AG20443 (cell line): Measurements from ENCODE around the gene ALAS1.
A peak's percentile ranks its signal among the peaks of the same experiment; 100 is the strongest.

Experiments used
- DNase-seq: peaks from one replicate; pipeline ENCODE4 v3.0.0; 2012; ENCODE audit warnings: low spot score, mixed read lengths

ALAS1 gene

DNA sequence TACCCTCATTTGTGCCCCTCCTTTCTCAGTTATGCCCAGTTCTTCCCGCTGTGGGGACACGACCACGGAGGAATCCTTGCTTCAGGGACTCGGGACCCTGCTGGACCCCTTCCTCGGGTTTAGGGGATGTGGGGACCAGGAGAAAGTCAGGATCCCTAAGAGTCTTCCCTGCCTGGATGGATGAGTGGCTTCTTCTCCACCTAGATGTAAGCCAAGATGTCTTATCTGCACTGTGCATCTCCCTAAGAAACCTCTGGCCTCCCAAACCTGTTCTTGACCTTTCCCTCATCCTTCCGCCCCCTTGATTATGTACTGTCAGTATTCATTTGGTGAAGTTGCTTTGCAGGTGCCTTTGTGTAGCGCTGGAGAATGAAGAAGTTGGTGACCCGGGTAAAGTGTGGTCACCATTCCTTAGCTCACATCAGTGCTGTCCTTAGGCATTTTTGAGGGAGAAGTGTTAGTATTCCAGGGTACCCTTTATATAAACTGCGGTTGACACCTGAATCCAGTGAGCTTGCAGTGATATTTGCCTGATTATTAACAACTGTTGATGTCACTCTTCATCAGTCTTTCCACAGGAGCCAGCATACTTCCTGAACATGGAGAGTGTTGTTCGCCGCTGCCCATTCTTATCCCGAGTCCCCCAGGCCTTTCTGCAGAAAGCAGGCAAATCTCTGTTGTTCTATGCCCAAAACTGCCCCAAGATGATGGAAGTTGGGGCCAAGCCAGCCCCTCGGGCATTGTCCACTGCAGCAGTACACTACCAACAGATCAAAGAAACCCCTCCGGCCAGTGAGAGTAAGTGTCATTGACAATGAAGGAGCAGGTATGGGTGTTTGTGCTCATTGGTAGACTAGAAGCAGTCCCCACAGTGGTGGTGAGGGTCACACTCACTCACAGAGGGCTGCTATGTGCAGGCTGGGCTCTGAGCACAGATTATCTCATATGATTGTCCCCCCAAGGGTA is 966 bp downstream of the ALAS1 start:
- no peak for DNase-seq

DNA sequence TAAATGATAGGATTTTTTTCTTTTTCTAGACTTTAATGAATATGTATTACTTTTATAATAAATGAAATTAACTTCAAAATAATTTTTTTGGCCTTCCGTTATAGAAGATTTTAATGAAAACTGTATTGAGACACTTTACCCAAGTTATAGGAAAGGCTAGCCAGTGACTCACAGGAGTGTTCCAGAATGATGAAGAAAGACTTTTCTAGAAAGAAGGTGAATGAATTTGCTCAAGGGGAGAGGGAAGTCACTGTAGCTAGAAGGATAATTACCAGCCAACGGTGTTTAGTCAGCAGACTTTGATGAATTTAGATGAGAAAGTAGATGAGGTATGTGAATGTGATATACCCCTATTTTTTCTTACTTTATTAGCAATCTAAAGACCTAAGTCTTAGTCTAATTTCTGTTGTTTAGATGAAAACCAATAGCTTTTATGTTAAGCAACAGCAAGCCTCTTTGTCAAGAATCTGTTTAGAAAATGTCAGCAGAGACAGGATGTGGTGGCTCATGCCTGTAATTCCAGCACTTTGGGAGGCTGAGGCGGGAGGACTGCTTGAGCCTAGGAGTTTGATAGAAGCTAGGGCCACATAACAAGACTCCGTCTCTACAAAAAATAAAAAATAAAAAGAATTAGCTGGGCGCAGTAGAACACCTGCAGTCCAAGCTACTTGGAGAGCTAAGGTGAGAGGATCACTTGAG is 3.2 kb downstream of the ALAS1 start:
- no peak for DNase-seq

DNA sequence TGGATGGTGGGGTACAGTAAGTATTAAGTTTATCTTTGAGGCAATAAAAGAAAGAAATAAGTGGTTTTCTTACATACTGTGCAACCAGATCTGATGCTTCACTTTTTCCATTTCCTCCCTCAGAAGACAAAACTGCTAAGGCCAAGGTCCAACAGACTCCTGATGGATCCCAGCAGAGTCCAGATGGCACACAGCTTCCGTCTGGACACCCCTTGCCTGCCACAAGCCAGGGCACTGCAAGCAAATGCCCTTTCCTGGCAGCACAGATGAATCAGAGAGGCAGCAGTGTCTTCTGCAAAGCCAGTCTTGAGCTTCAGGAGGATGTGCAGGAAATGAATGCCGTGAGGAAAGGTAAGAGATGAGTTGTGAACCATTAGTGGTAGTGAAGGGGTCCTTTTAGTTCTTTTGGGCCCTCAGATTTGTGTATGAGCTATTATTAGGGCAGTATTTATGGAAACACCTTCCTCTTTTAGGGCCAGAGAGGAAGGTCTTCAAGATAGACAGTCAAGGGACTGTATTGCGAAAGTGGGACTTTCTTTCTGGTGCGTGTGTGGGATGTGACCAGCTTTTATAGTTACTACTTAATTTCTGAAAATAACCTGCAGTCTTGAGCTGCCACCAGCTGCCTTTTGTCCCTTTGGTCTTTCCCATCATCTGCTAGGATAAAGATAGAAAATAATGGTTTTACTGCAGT is 4.6 kb downstream of the ALAS1 start:
- DNase-seq = no peak

DNA sequence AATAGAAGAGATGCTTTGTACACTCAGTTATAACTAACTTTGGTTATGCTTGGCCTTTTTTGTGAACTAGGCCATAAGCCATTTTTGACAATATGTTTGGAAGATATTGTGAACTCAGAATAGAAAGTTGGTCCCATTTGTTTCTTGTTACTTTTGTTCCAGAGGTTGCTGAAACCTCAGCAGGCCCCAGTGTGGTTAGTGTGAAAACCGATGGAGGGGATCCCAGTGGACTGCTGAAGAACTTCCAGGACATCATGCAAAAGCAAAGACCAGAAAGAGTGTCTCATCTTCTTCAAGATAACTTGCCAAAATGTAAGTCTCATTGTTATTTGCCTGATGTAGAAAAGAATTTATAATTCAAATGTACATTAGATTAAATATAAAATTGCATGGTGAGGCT is 5.7 kb downstream of the ALAS1 start:
- no peak for DNase-seq

DNA sequence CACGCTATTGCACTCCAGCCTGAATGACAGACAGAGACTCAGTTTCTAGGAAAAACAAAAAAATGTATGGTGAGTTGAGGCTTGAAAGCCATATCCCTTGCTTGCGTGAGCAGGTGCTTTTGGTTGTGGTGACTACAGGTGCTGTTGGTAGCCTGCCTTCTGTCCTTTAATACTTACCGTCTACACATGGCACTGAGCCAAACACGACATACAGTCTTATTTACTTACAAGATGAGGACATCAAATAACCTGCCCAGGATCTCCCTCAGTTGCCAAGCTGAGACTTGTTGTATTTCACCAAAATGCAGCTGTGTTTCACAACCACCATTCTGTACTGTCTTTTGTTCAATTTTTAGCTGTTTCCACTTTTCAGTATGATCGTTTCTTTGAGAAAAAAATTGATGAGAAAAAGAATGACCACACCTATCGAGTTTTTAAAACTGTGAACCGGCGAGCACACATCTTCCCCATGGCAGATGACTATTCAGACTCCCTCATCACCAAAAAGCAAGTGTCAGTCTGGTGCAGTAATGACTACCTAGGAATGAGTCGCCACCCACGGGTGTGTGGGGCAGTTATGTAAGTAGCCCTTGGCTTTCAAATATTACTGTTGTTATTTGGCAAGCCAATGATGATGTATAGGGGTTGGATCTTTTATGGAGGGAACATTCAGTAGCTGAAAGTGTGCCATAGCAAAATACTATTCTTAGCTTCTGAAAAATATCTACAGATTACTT is 6.5 kb downstream of the ALAS1 start:
- DNase-seq = no peak

DNA sequence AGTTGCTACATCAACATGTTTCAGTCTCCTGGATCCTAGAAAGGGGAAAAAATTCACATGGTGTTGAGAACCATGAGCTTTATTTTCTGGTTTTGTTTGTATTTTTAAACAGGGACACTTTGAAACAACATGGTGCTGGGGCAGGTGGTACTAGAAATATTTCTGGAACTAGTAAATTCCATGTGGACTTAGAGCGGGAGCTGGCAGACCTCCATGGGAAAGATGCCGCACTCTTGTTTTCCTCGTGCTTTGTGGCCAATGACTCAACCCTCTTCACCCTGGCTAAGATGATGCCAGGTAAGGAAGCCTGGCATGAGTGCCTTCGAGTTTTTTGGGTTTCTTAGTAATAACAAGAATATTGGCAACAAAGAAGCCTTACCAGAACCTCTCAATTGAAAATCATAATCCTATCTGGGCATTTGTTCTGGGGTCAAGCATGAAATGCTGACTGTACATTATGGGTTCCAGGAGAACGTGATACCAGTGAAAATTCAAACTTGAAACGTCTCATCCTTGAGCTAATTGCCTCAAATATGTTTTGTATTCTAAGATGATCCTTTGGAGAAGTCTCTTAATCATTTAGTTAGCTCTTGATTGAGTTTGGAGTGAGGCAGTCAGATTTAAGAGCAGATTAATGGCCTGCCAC is 7.9 kb downstream of the ALAS1 start:
- DNase-seq = no peak

DNA sequence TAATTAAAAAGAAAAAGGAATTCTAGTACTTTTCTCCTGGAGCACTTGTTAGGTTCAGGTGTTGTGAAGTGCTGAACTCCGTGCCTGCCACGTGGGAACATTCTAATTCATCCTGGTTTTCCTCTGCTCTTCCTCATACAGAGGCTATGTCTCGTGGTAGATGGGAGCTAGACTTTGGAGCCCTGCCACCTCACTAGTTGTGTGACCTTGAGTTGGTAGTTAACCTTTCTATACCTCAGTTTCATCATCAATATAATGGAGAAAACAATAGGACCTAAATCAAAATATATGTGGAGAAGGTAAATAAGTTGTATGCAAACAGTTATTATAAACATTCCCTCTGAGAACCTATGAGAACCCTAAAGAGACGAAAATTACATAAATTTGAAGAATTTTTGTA is 10.6 kb downstream of the ALAS1 start:
- no peak for DNase-seq

DNA sequence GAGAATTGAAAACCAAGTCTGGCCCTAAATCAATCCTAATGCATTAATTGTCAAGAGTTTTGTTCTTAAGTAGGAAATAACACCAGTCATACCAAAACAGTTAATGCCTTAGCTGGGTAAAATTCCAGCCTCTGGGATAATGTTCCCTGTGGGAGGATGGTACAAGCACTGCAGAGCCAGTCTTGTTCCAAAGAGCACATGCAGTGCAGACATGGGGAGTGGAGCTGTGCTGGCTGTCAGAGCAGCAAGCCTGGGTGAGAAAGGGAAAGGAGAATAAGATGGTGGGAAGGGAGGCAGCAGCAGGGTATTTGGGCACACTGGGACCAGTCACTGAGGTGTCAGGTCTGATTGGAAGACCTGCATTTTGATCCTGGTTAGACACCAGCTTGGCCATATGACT is 12.1 kb downstream of the ALAS1 start:
- DNase-seq = no peak

DNA sequence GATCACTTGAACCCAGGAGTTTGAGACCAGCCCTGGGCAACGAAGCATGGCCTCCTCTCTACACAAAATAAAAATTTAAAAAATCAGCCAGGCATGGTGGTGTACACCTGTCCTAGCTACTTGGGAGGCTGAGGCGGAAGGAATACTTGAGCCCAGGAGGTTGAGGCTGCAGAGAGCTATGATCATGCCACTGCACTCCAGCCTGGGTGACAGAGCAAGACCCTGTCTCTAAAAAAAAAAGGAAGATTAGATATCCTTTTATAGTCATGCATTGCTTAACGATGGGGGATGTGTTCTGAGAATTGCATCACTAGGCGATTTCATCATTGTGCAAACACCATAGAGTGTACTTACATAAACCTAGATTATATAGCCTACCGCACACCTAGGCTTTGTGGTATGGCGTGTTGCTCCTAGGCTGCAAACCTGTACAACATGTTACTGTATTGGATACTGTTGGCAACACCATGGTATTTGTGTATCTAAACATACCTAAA is 12.6 kb downstream of the ALAS1 start:
- DNase-seq = no peak

DNA sequence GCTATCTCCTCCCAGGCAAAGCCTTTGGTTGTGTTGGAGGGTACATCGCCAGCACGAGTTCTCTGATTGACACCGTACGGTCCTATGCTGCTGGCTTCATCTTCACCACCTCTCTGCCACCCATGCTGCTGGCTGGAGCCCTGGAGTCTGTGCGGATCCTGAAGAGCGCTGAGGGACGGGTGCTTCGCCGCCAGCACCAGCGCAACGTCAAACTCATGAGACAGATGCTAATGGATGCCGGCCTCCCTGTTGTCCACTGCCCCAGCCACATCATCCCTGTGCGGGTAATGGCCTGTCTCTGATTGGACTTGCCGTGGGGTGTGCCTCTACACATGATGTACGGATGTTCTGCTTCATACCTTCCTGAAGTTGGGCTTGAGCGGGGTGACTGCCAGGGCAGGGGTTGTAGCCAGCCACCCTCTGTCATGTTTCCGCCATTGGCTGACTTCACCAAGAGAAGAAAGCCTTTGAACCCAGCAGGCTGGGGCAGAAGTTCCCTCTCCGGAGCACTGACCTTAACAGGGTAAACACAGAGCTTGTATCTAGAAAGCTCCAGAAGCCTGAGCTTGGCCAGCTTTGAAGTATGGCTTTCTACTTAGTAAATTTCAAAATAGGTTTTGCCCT is 13.4 kb downstream of the ALAS1 start:
- DNase-seq = no peak

DNA sequence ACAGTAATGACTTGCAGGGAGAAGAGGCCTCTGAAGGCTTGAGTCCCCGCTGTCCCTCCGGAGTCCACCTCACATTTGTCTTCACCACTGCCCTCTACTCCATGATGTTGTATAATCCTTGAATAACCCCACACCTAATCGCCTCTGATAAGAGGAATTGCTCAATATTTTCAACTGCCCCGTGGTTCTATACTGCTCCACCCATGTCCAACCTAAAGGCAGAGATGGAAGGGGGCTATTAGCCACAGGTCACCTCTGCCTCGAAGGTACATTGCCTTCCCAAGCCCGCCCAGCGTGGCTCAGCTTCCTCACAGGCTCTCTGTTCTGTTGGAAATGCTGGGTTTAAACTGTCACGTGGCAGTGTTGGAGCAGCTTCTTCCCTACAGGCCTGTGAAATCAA is 15.0 kb downstream of the ALAS1 start:
- no peak for DNase-seq

DNA sequence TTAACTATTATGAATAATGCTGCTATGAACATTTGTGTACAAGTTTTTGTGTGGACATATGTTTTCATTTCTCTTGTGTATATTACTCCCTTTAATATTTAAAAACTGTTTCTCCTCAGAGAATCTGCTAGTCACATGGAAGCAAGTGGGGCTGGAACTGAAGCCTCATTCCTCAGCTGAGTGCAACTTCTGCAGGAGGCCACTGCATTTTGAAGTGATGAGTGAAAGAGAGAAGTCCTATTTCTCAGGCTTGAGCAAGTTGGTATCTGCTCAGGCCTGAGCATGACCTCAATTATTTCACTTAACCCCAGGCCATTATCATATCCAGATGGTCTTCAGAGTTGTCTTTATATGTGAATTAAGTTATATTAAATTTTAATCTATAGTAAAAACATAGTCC is 15.9 kb downstream of the ALAS1 start:
- peak; percentile 55 for DNase-seq

DNA sequence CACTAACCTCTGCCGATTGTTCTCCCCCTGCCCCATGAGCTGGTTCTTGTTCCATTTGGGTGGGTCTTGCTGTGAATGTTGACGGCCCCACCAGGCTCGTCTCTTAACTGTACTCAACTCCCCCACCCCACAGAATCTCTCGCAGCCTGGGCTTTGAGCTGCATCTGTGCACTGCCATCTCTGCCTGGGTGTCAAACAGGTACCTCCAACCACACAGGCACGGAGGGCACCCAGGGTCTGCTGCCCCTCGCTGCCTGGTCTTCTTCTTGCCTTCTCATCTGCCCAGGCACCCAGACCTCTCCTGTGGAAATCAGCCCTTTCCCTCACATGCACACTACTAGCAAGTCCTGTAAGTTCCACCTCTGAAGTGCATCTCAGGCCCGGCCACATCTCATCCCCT is 17.4 kb downstream of the ALAS1 start:
- DNase-seq = no peak

DNA sequence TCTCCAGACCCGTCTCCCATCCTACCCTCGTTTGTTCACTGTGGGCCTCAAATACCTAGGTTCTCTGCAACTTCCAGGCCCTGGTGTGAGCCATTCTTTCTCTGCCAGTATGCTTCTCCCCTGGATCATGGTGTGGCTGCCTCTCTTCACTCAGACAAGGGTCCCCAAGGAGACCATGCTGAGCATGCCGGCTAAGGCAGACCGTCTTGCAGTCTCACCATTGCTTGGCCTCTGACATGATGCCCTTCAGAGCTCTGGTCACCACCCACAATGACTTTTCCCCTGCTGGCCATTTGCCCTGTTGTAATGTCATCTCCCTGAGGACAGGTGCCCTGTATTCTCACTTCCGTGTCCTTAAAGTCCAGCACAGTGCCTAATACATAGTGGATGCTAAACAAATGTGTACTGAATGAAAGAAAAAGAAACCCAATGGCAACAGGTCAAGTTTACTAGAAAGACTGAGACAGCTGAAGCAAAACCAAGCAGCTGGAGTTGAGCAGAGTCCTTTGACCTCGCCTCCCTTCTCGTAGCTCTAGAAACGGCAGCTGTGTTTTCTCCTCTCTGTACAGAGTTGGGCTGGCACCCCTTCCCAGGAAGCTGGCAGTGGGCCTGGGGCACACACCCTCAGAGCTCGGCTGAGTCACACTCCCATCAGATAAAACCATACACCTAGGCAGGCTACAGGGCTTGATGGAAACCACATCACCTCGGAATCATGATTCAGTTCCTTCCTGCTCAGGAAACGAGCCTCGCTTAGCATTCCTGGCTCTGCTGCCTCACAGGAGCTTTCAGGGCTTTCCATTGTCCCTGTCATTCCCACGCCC is 18.8 kb downstream of the ALAS1 start:
- DNase-seq = peak; percentile 59

DNA sequence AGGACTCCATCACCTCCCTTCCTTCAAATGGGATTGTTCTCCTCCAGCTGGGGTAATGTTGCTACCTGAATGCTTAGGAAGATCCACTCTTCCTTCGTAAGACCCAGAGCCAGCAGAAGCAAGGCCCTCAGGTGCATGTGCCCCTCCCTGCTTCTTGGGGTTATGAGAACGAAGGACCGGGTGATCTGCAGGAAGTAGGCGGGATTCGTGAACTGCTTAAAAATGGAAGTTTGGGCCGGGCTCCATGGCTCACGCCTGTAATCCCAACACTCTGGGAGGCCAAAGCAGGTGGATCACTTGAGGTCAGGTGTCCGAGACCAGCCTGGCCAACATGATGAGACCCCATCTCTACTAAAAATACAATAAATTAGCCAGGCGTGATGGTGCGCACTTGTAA is 19.4 kb downstream of the ALAS1 start:
- DNase-seq = no peak

DNA sequence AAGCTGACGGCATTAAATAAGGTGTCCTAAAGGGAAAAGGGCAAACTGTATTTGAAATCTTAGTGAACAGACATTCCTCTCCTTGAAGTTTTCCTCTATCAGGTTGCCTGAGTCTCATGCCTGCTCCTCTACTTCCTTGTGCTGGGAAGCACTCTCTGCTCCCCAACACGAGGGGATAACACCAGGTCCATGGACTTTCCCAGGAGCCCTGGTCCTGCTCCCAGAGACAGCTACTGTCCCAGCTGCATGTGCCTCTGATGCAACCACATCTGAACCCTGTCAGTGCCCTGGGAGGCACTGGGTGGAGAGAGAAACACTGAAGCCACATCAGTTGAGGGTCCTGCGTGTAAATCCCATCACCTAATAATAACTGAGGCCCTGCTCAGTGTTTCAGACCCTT is 20.1 kb downstream of the ALAS1 start:
- DNase-seq = no peak

DNA sequence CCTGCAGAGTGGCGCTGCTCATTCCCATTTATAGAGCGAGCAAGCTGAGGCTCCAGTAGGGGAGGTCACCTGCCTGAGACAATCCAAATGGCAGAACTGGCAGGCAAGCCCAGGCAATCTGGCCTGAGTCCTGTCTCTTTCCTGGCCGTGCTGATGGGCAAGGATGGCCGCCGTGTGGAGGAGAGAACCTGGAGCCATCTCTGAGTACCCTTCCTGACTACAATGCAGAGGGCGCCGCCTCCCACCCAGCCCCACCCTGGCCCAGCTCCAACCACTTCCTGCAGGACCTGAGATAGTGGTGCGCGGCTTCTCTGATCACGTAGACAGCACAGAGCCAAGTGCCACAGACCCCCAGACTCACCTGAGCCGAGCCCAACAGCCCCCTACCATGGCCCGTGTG is 20.5 kb downstream of the ALAS1 start:
- DNase-seq = no peak

DNA sequence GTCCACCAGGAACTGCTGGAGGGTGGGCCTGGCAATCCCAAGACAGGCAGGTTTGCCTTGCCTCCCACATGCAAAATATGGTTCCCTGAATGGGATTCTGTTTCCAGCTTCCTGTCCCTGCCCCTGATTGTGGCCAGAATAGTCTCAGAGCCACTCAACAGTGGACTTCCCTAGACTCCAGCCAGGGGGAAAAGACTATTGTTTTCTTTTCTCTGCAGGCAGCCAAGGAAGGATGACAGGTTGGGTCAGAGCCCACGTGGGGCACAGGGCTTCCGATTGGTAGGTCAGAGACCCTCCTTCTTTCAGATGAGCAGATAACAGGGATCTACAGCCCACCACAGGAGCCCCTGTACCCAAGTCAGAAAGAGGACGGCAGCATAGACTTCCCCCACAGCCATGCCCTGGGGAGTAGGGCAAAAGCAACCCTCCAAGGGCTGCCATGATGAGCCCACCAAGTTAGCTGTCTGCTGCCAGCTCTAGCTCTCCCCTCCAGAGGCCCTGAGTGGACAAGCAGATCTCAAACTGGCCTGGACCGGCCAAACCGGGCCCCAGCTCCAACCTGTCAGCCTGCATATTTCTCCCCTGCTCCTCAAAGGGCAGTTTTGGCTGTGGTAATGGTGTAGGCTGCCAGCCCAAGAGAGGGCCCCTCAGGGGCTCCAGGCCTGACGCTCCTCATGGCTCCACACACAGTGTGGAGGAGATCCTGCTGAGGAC is 21.1 kb downstream of the ALAS1 start:
- DNase-seq = no peak

DNA sequence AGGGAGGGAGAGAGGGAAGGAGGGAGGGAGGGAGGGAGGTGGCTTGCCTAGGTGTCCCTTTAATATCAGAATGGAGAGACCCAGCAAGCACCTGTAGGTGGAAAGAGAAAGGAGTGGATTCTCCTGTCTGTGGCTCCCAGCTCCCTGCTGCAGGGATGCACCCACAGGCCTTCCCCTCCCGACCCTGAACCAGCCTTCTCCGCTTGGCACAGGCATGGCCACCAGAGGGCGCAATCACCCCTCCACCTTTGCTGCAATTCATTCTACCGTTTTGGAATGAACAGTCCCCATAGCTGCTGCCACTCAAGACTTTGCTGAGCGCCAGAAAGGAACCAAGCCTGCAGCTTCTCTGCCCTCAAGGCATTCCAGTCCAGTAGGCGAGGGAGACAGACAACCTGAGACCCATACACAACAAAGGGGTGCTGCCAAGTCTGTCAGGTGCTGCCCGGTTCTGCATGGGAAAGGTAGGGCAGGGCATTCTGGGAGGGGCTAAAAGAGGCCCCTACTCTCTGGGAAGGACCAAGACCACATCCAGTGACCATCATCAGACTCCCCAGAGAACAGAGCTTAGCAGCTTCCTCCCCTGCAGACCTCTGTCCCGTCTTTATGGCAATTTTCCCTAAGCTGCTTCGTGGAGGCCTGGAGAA is 22.5 kb downstream of the ALAS1 start:
- peak; percentile 89 for DNase-seq
